OCI-M2 (cell line): Measurements from ENCODE around the gene ZNF117.
"Not testable (repeated sequence)": the region's sequence is repeated elsewhere in the genome, so short reads cannot be mapped to it uniquely, and the experiment has no call there.

ENCODE experiments used
- DNase-seq: peaks from one replicate; lab custom pipeline; 2025; ENCODE audit not compliant: unreplicated experiment; lab: John Stamatoyannopoulos, UW

The ZNF117 gene

GRCh38 chr7:64928252-64929187 is 62.3 kb downstream of the ZNF117 start:
- DNase-seq = not testable (repeated sequence)
